ENCODE measurements around the gene CEP78.
"Not testable (repeated sequence)": the region's sequence is repeated elsewhere in the genome, so short reads cannot be mapped to it uniquely, and the experiment has no call there.

The CEP78 gene, protein sequence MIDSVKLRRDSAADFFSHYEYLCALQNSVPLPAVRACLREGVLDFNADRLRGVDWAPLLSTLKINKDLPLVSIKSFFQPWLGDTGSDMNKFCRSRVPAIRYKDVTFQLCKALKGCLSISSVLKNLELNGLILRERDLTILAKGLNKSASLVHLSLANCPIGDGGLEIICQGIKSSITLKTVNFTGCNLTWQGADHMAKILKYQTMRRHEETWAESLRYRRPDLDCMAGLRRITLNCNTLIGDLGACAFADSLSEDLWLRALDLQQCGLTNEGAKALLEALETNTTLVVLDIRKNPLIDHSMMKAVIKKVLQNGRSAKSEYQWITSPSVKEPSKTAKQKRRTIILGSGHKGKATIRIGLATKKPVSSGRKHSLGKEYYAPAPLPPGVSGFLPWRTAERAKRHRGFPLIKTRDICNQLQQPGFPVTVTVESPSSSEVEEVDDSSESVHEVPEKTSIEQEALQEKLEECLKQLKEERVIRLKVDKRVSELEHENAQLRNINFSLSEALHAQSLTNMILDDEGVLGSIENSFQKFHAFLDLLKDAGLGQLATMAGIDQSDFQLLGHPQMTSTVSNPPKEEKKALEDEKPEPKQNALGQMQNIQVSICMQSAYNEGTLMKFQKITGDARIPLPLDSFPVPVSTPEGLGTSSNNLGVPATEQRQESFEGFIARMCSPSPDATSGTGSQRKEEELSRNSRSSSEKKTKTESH

DNA sequence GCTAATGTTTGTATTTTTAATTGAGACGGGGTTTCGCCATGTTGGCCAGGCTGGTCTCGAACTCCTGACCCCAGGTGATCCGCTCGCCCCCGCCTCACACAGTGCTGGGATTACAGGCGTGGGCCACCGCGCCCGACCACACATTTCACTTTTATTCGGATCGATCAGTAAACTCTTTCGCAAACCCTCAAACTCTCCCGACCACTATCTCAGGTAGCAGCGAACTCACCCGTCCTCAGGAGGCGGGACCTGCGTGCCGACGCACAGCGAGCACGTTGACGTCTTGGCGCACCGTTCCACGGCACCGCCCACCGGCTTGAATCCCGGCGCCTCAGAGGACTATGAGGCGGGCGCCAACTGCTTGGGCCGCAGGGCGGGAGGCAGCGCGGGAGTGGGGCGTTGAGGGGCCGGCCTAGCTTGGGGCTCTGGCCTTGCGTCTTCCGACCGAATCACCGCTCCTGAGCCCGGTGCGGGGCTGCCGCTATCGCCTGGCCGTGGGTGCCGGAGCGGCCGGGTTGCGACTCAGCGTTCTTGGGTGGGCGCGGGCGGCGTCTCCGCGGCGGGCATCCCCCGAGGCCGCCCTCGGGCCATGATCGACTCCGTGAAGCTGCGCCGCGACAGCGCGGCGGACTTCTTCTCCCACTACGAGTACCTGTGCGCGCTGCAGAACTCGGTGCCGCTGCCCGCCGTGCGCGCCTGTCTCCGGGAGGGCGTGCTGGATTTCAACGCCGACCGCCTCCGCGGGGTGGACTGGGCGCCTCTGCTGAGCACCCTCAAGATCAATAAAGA is at the start of gene CEP78:
TSS of gene CEP78 (plus strand) at position 314 of the 789 bp plus-strand sequence. CDS start at position 590, 276 bp downstream.
- H3K36me3 Mint-ChIP-seq (ENCODE audit: low read depth): peaks cover 18% of the 10 kb centered on the region
- H3K4me1 Mint-ChIP-seq (ENCODE audit: low read depth): peaks cover 30% of the 10 kb centered on the region
- H3K27me3 Mint-ChIP-seq (ENCODE audit: low read depth): no peaks in the 10 kb centered on the region
- peak; percentile 91 for DNase-seq (ENCODE audit: low spot score)
- H3K9me3 Mint-ChIP-seq: no peaks in the 10 kb centered on the region
- peak within 1 kb of the TSS; percentile 93 for H3K27ac Mint-ChIP-seq
- H3K4me3 Mint-ChIP-seq: peak within 1 kb of the TSS; percentile 62

DNA sequence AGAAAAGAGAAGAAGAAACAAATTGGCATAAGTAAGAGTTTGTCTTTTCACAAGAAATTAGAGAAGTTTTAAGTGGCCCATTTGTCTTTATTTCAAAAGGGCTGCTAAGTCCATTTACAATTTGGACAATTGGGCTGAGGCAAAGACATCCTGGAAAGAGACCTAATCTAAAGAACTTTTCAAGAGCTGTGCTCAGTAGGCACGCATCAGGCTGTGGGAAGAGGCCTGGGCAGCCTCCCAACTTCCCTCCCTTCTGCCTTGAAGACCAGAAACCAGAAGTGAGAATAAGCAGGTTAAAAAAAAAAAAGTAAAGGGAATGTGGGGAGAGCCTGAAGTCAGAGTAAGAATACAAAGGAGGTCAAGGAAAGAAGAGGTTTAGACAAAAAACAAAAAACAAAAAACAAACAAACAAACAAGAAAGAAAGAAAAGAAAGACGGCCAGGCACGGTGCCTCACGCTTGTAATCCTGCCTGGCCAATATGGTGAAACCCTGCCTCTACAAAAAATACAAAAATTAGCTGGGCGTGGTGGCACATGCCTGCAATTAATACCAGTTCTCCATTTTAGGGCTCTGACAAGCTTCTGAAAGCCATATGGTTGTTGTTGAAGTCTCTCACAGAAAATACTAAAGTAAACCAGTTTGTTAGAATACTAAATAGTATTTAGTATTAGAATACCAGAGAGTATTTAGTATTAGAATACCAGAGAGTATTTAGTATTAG is 48.0 kb upstream of the CEP78 start:
- Mint-ChIP-seq H3K9me3 (no peaks in the 10 kb centered on the region), H3K4me1 (ENCODE audit: low read depth) (no peaks in the 10 kb centered on the region), H3K27ac (no peak overlapping the region), H3K27me3 (ENCODE audit: low read depth) (peaks cover 23% of the 10 kb centered on the region), H3K4me3 (no peak overlapping the region), H3K36me3 (ENCODE audit: low read depth) (no peaks in the 10 kb centered on the region)
- DNase-seq (ENCODE audit: low spot score): no peak

DNA sequence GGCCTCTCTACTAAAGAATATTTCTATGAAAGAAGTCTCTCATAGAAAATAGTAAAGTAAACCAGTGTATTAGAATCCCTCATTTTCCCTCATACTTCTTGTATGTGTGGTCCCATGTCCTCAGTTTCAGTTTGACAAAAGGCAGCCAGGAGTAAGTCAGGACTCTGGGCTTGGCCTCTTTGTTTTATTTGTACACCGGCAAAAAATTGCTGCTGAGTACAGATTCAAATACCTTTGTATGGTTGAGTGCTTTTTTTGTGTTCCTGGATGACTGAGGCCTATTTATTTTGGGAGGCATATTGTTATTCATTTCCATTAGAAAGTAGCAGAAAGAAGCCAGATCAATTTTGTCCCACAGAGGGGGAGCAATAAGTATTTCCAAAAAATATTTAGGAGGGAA is 47.3 kb upstream of the CEP78 start:
- Mint-ChIP-seq H3K27me3 (ENCODE audit: low read depth) (peaks cover 25% of the 10 kb centered on the region), H3K27ac (no peak overlapping the region)

DNA sequence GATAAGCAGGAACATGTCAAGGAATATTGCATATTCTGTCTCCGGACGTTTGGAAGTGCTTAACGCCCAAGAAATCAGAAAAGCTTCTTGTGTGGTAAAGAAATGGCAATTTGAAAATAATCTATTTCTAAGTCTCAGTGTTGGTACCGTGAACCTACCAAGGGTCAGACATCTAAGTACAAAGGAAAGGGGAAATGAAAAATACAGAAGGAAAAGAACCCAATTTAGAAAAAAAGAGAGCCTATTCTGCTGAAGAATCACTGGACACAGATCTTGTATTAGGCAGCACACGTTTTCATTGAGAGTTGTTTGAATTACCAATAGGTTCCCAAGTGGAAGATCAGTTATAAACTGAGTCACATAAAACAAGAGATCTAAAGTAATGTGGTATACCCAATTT is 46.9 kb upstream of the CEP78 start:
- no peaks in the 10 kb centered on the region for H3K4me1 Mint-ChIP-seq (ENCODE audit: low read depth)

More for the DNA sequence above, 47.3 kb upstream of the CEP78 start:
- DNase-seq (ENCODE audit: low spot score): no peak
- Mint-ChIP-seq H3K9me3 (no peaks in the 10 kb centered on the region), H3K4me1 (ENCODE audit: low read depth) (no peaks in the 10 kb centered on the region), H3K36me3 (ENCODE audit: low read depth) (no peaks in the 10 kb centered on the region), H3K4me3 (no peak overlapping the region)

DNA sequence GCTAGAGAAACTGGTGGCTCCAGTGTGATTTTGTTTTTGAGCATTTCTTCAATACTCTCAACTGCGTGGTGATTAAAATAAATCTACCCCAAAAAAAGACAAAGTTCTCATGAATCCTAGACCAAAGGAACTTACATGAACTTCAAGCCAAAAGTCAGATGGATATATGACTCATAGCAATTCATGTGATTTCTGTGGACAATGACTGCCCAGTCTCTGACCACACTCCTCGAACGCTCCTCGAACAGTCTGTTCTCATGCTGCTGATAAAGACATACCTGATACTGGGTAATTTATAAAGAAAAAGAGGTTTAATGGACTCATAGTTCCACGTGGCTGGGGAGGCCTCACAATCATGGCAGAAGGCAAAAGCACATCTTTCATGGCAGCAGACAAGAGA is 46.4 kb upstream of the CEP78 start:
- H3K36me3 Mint-ChIP-seq (ENCODE audit: low read depth): no peaks in the 10 kb centered on the region
- no peak overlapping the region for H3K4me3 Mint-ChIP-seq
- H3K9me3 Mint-ChIP-seq: no peaks in the 10 kb centered on the region
- no peaks in the 10 kb centered on the region for H3K4me1 Mint-ChIP-seq (ENCODE audit: low read depth)
- DNase-seq (ENCODE audit: low spot score): no peak
- H3K27me3 Mint-ChIP-seq (ENCODE audit: low read depth): peaks cover 28% of the 10 kb centered on the region
- no peak overlapping the region for H3K27ac Mint-ChIP-seq

More for the DNA sequence above, 46.9 kb upstream of the CEP78 start:
- H3K27ac Mint-ChIP-seq: no peak overlapping the region
- H3K36me3 Mint-ChIP-seq (ENCODE audit: low read depth): no peaks in the 10 kb centered on the region
- no peak for DNase-seq (ENCODE audit: low spot score)
- no peaks in the 10 kb centered on the region for H3K9me3 Mint-ChIP-seq
- H3K27me3 Mint-ChIP-seq (ENCODE audit: low read depth): peaks cover 25% of the 10 kb centered on the region
- no peak overlapping the region for H3K4me3 Mint-ChIP-seq

DNA sequence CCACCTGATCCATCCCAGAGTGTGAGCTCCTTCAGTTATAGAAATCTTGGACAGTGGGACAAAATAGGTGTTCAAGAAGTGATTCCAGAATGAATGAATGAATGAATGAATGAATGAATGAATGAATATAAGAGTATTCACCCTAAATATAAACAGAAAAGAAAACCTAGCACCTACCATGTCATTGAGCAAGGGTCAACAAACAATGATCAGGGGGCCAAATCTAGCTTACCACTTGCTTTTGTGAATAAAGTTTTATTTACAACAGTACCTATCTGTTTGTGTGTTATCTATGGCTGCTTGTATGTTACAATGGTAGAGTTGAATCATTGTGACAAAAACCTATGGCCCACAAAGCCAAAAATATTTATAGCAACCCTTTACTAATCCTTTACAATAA is 43.9 kb upstream of the CEP78 start:
- no peak overlapping the region for H3K27ac Mint-ChIP-seq

DNA sequence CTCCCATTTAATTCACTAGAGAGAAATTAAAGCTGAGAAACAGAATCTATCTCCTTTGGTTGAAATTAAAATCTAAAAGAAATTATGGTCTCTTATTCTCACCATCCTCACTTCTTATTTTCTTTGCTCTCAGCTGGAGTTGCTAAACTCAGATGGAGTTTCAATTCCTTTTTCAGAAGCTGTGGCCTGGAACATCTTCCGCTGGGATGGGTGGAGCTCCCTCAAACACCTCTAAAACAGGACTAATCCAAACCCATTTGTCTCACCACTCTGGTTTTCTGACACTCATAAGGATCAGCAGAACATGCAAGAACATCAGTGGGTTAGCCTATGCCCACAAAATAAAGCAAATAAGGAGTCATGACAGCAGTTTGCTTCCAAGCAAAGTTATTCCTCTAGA is 39.6 kb upstream of the CEP78 start:
- H3K4me3 Mint-ChIP-seq: no peak overlapping the region

More for the DNA sequence above, 43.9 kb upstream of the CEP78 start:
- Mint-ChIP-seq H3K4me1 (ENCODE audit: low read depth) (peaks cover 3% of the 10 kb centered on the region), H3K36me3 (ENCODE audit: low read depth) (no peaks in the 10 kb centered on the region), H3K4me3 (no peak overlapping the region), H3K9me3 (no peaks in the 10 kb centered on the region), H3K27me3 (ENCODE audit: low read depth) (peaks cover 28% of the 10 kb centered on the region)
- DNase-seq (ENCODE audit: low spot score): no peak

DNA sequence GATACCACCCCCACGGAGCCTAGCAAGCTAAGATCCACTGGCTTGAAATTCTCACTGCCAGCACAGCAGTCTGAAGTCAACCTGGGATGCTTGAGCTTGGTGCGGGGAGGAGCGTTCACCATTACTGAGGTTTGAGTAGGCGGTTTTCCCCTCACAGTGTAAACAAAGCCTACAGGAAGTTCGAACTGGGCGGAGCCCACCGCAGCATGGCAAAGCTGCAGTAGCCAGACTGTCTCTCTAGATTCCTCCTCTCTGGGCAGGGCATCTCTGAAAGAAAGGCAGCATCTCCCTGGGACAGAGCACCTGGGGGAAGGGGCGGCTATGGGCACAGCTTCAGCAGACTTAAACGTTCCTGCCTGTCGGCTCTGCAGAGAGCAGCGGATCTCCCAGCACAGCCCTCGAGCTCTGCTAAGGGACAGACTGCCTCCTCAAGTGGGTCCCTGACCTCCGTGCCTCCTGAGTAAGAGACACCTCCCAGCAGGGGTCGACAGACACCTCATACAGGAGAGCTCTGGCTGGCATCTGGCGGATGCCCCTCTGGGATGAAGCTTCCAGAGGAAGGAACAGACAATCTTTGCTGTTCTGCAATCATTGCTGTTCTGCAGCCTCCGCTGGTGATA is 34.6 kb upstream of the CEP78 start:
- Mint-ChIP-seq H3K9me3 (peaks cover 44% of the 10 kb centered on the region), H3K4me1 (ENCODE audit: low read depth) (peaks cover 29% of the 10 kb centered on the region), H3K27ac (peak overlapping the region; percentile 56), H3K36me3 (ENCODE audit: low read depth) (peaks cover 34% of the 10 kb centered on the region), H3K4me3 (peak overlapping the region; percentile 51)
- DNase-seq (ENCODE audit: low spot score): peak; percentile 53
- H3K27me3 Mint-ChIP-seq (ENCODE audit: low read depth): not testable (repeated sequence)

More for the DNA sequence above, 39.6 kb upstream of the CEP78 start:
- H3K9me3 Mint-ChIP-seq: peaks cover 5% of the 10 kb centered on the region
- H3K4me1 Mint-ChIP-seq (ENCODE audit: low read depth): peaks cover 19% of the 10 kb centered on the region
- H3K27me3 Mint-ChIP-seq (ENCODE audit: low read depth): peaks cover 13% of the 10 kb centered on the region
- no peak overlapping the region for H3K27ac Mint-ChIP-seq
- peaks cover 4% of the 10 kb centered on the region for H3K36me3 Mint-ChIP-seq (ENCODE audit: low read depth)
- no peak for DNase-seq (ENCODE audit: low spot score)

DNA sequence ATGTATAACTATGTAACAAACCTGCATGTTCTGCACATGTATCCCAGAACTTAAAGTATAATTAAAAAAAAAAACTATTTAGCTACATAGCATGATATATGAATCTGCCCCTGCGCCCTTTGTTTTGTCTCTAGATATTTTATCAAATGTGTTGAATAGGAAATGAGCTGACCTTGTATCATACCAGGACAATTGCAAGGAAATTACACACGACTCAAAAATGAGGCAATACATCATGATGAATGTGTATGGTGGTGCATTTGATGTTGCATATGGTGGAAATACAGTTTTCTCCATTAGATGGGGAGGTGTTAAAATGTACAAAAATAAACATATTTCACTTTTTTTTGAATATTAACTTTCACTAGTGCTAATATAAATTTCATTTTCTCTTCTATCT is 28.6 kb upstream of the CEP78 start:
- Mint-ChIP-seq H3K4me3 (no peak overlapping the region), H3K36me3 (ENCODE audit: low read depth) (peaks cover 20% of the 10 kb centered on the region), H3K27ac (no peak overlapping the region), H3K9me3 (peaks cover 37% of the 10 kb centered on the region), H3K4me1 (ENCODE audit: low read depth) (peaks cover 21% of the 10 kb centered on the region), H3K27me3 (ENCODE audit: low read depth) (peaks cover 4% of the 10 kb centered on the region)
- DNase-seq (ENCODE audit: low spot score): no peak

DNA sequence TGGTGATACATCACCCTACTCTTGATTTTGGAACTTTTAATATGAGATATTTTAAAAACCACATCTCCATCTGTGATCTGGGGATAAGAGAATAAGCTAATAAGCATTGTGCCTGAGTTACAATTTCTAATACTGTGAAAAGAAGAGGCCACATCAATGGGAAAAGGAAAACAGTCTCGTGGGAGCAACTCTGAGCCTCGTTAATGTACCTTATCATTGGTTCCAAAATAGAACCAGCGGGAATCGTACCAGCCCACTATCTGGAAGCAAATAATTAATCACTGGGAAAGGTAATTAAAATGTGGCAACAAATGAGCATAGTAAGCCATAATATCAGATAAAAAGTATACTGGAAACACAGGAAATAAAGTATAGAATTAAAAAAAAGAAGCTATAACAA is 28.0 kb upstream of the CEP78 start:
- Mint-ChIP-seq H3K36me3 (ENCODE audit: low read depth) (peaks cover 16% of the 10 kb centered on the region), H3K27ac (no peak overlapping the region), H3K9me3 (peaks cover 33% of the 10 kb centered on the region), H3K27me3 (ENCODE audit: low read depth) (peaks cover 4% of the 10 kb centered on the region), H3K4me1 (ENCODE audit: low read depth) (peaks cover 22% of the 10 kb centered on the region), H3K4me3 (no peak overlapping the region)
- DNase-seq (ENCODE audit: low spot score): no peak

DNA sequence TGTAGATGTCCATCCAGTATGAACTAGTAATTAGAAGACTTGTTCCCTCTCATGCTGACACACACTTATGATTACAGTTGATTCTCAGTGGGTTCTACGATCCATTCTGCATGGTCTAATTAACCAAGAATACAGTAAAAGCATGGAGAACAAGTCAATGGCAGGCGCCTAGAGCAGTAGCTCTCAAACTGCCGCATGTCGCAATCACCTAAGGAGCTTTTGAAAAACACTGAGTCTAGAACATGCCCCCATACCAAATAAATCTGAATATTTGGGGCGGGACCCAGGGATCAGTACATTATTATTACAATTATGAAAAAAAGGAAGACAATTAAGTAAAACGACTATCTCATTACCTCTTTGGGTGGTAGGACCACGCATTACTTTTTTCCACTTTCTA is 26.7 kb upstream of the CEP78 start:
- peaks cover 28% of the 10 kb centered on the region for H3K4me1 Mint-ChIP-seq (ENCODE audit: low read depth)
- no peak overlapping the region for H3K27ac Mint-ChIP-seq

DNA sequence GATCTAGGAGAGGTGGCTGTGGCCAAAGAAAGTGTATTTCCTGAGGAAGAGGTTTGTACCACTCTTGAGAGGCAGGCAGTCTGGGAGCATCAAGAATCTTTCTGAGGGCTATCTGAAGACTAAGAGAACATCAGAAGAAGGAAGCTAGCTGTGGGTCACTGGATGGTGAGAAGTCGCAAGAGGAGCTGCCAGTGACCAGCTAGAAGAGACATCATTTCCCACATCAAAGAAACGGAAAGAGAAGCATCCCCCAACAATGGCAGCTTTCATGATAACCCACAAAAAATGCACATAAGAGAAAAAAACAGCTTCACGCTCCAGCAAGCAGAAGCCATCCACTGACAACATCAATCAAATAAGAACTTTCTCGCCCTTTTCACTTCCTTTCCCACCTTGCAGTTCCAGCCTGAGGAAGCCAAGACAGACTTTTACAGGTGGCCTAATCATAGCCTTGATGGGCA is 25.0 kb upstream of the CEP78 start:
- no peak for DNase-seq (ENCODE audit: low spot score)
- H3K36me3 Mint-ChIP-seq (ENCODE audit: low read depth): no peaks in the 10 kb centered on the region
- peak overlapping the region; percentile 64 for H3K27ac Mint-ChIP-seq
- H3K27me3 Mint-ChIP-seq (ENCODE audit: low read depth): no peaks in the 10 kb centered on the region
- H3K4me1 Mint-ChIP-seq (ENCODE audit: low read depth): peaks cover 28% of the 10 kb centered on the region
- H3K4me3 Mint-ChIP-seq: peak overlapping the region; percentile 53
- H3K9me3 Mint-ChIP-seq: peaks cover 9% of the 10 kb centered on the region

More for the DNA sequence above, 26.7 kb upstream of the CEP78 start:
- no peak for DNase-seq (ENCODE audit: low spot score)
- H3K9me3 Mint-ChIP-seq: peaks cover 21% of the 10 kb centered on the region
- H3K36me3 Mint-ChIP-seq (ENCODE audit: low read depth): peaks cover 5% of the 10 kb centered on the region
- H3K4me3 Mint-ChIP-seq: no peak overlapping the region
- peaks cover 4% of the 10 kb centered on the region for H3K27me3 Mint-ChIP-seq (ENCODE audit: low read depth)

DNA sequence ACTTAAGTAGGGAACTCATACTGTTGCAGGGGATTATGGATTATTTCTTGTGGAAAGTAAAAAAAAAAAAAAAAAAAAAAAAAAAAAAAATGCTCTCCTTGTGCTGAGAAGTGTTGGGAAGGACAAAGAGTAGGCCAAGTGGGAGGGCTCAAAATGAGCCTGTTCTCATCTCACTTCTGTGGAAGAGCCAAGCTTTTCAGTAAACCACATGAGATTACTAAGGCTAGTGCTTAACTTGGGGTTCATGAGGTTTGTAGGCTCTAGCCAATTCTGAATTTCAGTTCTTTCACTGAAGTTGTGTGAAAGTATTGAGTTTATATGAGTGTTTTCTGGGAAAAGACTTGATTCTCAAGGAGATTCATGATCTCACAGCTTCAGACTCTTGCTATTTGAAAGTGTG is 23.0 kb upstream of the CEP78 start:
- Mint-ChIP-seq H3K27ac (no peak overlapping the region), H3K4me3 (no peak overlapping the region), H3K27me3 (ENCODE audit: low read depth) (no peaks in the 10 kb centered on the region), H3K36me3 (ENCODE audit: low read depth) (no peaks in the 10 kb centered on the region), H3K9me3 (no peaks in the 10 kb centered on the region), H3K4me1 (ENCODE audit: low read depth) (peaks cover 28% of the 10 kb centered on the region)
- DNase-seq (ENCODE audit: low spot score): no peak

Measured in T-helper 2 cell treated with Interferon-gamma antibody and Interleukin-4, amounts not matched to agents 5 μg/mL and 100 μg/mL, for 36 hours (primary cell).